ENCODE measurements around the gene CACNA2D2.
"Not testable (repeated sequence)": the region's sequence is repeated elsewhere in the genome, so short reads cannot be mapped to it uniquely, and the experiment has no call there.

The CACNA2D2 gene

GRCh38 chr3:50525987-50526386, 22.6 kb upstream of the CACNA2D2 start:
- FAIRE-seq = no peak

DNA sequence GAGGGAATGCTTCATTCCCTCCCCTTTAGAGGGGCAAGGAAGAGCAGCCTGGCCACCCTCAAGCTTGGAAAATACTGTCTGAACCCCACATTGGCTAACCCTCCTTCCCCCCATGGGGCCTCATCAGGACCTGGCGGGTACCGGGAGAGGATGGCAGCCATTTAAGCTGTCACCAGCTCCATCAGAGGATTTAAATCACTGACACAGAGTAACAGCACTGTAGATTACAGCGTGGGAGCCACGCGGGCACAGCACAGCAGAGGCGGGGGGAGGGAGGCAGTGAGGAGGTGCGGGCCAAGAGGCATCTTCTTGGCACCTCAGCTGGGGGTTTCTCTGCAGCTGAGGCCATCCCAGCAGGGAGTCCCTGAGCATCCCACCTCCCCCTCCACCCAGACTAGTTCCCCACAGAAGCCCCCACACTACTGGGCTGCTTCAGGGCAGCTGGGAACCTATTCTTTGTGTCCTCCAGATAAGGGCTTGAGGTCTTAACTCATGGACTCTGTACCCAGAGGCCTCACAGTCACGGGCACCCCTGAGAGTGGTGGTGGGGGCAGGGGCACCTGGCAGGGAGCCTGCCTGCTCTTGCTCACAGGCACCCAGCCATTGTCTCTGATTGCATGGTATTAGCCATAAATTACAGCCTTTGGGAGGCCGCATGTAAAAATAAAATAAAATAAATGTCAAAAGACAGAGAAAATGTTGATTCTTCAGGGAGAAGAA, 21.9 kb upstream of the CACNA2D2 start:
- no peak for FAIRE-seq

DNA sequence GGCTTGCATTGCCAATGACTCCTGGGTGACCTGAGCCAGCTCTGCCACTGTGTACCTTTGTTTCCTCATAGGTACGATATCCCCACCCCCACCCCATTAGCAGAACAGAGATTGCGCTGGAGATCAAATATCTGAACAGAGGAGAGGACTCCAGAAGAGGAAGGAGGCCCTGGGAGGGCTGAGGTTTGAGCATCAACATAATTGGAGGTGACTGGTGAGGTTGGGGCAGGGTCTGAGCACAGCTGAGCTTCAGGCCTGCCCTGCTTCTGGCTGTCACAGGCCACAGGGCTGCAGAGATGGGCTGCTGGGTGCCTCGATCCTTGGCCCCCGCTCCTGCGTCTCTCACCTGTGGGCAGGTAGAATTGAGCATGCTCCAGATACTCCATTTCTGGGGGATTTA, 21.3 kb upstream of the CACNA2D2 start:
- FAIRE-seq = no peak

DNA sequence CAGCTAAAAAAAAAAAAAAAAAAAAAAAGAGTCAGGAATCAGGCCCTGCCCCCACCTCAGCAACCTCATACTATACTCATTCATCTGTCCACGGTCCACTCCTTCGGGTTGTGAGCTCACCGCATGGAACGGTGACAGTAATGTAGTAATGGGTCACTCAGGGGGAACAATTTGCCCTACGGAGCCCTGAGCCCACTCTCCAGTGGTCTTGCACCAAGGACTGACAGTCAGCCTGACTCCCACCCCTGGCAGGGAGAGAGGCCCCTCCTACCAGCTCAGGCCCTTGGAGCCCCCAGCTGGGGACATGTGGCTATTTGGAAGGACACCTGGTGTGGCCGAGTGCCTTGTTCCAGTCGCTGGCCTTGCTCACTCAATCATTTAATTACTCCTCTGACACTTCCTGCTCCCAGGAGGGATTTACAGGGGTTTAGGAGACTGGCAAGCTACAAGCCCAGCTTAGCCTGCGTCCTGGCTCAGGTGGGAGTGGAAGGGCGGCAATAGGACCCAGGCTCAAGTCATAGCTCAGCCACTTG, 19.9 kb upstream of the CACNA2D2 start:
- FAIRE-seq = no peak

DNA sequence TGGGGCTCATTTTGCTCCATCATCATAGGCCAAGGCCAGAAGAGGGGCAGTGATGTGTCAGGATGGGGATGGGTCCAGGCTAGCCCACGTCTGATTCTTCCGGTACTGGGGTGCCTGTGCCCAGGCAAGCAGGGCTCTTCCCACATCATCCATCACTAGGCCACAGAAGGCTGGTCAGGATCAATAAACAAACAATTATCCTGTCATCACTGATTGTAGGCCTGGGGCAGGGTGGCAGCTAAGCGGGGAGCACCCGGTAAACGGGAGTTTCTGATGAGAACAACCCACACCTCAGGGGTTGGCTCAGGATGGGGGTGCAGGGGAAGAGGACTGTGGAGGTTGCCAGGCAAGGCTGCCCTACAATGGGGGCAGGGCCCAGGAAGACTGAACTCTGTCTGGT, 18.1 kb upstream of the CACNA2D2 start:
- no peak for FAIRE-seq

- no peak for FAIRE-seq
Observed at GRCh38 chr3:50520849-50521248, 17.4 kb upstream of the CACNA2D2 start.

- no peak for FAIRE-seq
Observed at GRCh38 chr3:50519471-50520089, 16.1 kb upstream of the CACNA2D2 start.

GRCh38 chr3:50518436-50518835, 15.0 kb upstream of the CACNA2D2 start:
- no peak for FAIRE-seq

DNA sequence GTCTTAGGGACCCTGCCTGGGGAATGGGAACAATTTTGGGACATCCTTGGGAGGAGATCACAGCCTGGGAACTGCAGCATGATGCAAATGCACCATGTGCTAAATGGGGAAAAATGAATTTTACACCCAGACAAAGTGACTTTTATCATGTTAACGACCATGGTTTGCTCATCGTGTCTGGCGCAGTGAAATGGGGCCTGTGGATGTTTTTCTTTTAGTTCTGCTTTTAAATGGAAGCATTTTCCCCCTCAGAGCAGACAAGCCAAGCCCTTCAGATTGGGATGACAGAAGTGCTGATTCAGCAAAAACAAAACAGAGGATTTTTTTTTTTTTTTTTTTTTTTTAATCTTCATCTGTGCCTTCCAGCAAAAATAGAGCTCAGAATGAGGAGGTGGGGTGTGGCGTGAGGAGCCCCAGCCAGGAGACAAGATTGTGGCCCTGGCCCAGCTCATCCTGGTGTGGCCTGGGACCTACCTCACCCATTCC, 14.3 kb upstream of the CACNA2D2 start:
- FAIRE-seq = no peak

- no peak for FAIRE-seq
Observed at GRCh38 chr3:50516440-50516871, 13.0 kb upstream of the CACNA2D2 start.

DNA sequence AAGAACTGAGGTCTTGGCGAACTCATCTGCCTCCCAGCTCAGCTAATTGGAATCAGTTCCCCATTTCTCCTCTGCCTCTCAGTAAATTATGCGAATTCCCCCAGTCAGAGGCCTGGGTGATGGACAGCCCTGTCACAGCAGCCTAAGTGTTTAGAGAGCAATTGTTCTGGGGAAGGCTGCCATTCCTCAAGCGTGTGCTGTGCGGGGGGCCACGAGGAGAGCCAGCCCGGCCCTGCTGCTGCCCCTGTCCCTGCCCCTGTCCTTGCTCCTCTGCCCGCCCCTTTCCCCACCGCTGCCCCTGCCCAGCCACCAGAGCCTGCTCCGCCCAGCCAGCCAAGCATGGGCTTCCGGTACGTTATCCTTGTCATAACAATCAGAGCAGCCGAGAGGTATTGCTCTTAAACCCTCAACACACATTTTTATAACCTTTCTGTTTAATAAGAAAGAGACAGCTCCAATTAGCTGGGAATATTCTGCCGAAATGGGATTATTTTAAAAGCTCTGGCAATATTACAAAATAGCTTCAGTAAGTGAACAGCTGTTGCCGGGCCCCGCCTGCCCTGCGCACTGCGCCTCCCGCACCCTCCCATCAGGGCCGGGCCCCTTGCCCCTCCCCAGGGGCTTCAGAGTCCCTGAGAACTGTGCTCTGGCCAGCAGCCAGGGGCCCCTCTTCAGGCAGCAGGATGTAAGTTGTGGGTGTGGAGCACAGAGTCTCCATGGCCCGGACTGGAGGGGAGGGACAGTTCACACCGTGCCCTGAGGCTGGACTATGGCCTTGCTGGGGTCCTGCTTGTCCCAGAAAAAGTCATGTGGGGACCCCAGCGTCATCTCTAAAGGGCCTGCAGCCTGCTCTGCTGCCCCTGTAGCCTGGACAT, 12.4 kb upstream of the CACNA2D2 start:
- no peak for FAIRE-seq

- not testable (repeated sequence) for FAIRE-seq
Observed at GRCh38 chr3:50512908-50513307, 9.5 kb upstream of the CACNA2D2 start.

DNA sequence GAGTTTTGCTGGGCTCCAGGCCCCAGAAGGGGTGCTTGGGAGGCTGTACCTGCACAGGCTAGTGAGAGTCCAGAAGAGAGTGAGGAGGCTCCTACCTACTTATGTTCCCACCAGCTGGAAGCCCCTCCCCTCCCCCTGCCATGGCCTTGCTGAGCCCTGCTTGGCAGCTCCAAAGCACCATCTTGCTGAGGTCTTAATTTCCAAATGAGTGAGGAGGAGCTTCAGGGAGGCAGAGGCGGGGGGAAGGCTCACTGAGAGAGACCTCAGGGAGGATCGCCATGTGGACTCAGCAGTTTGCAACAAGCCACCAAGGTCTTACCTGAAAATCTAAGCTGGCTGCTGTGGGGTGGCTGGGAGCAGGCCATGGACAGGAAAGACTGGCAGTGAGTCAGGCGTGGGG, 8.7 kb upstream of the CACNA2D2 start:
- no peak for FAIRE-seq

DNA sequence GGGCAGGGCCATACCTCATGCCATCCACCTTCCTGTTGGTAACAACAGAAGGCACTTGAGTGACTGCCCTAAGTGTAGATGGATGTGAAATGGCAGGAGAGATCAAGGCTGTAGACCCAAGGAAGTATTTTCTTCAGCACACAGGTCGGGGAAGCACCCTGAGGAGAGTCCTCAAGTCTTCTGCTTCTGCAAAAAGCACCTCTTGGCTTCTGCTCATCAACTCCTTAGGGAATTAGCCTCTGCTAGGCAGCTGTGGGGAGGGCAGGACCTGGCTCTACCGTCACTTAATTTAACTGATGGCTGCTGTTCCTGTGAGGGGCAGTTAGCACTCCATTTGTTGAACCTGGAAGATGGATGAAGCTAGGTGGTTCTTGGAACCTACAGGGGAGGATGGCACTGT, 6.9 kb upstream of the CACNA2D2 start:
- FAIRE-seq = no peak

DNA sequence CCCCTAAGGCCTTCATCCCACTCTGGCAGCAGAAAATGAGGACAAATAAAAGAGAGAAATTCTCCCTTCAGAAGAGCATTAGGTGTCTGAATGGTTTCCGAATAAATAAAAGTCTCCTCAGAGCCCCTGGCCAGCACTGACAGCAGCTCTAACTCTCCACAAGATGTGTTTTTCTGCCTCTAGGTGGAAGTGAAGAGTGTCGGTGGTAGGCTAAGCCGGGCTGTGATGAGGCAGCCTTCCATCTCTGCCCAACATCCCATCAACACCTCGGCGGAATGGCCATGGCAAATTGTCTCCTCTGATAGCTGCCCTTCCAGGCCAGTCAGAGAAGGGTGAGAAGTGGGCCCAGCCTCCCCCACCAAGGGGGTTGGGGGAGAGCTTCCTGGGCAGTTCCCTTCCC, 6.3 kb upstream of the CACNA2D2 start:
- FAIRE-seq = no peak

GRCh38 chr3:50508821-50509220, 5.4 kb upstream of the CACNA2D2 start:
- no peak for FAIRE-seq

DNA sequence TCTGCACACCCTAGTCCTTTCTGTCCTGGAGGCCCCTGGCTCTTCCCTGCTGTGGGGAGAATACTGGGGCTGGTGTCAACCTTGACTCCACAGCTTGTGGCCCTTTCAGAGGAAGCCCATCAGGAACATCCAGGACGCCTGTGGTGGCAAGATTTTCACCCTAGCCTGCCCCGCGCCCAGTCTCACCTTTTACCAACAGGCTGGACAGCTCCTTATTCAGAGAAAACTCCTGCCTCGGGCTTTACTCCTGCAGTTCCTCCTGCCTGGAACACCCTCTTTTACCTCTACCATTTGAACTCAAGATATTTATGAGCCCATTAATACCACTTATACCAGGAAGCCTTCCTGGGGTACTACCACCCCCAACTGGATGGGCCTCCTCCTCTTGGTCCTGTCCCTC, 2.7 kb upstream of the CACNA2D2 start:
- no peak for FAIRE-seq

DNA sequence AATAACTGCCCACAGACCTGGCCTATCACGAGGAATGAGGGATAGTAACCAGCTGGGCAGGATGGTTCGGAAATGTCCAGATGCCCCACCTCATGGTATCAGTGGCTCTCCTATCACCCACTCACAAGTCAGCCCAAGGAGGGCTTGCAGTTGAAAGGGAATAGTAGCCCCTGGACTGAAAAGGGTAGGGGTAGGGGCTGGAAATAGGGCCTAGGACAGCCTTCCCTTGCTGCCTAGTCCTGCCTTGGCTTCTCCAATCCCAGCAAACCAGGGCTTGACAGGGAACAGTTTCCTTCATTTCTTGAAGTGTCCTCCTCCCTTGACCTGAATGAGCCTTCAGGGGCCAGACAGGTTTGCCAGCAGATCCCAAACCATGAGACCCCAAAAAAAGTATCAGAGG, 1.2 kb upstream of the CACNA2D2 start:
- no peak for FAIRE-seq

DNA sequence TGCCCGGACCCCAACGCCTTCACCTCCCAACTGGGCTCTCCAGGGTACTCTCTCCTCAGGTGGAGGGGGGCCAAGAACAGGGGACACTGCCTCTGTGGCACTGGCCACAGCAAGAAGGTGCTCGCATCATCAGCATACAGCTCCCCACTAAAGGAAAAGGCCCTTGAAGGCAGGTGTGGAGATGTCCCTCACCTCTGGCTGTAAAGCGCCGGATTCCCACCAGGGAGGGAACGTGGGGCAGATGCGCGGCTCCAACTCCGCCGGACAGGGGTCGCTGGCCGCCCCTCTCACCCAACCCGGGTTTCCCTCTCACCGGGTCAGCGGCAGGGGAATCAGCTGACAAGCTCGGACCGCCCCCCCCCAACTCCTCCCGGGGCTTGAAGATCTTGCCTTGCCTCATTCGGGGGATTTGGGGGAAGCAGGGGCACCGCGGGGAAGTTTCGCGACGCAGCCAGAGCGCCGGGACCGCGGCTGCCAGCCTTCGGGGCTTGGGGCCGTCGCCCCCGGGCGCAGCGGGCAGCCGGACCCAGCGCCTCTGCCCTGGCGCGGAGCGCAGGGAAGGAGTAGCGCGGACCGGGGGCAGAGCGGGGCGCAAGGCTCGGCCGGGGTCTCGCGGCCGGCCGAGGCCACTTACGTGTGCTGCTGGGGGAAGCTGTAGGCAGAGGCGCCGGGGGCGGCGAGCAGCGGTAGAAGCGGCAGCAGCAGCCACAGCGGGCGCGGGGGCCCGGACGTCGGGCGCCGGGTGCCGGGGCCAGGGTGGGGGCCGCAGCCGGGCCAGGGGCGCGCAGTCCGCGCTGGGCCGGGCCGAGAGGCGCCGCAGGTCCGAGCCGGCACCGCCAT, 630 bp downstream of the CACNA2D2 start:
- FAIRE-seq = no peak

- FAIRE-seq = no peak
Observed at GRCh38 chr3:50502225-50502583, 1.2 kb downstream of the CACNA2D2 start.

GRCh38 chr3:50495609-50496423, 7.6 kb downstream of the CACNA2D2 start:
- no peak for FAIRE-seq

- FAIRE-seq = no peak
Observed at GRCh38 chr3:50494126-50494525, 9.3 kb downstream of the CACNA2D2 start.
